Measurements from ENCODE around the gene BLMH. TPM values are rescaled to one million over a fixed set of nuclear protein-coding genes. Genes with fewer than 3 reads are reported as not detected.

The BLMH gene
- total RNA-seq, 2 experiments from 2014 or later, result 85.1 to 86.8 TPM

- Mint-ChIP-seq H3K27ac (no peak overlapping the region), H3K4me3 (no peak overlapping the region), H3K4me1 (no peaks in the 10 kb centered on the region), H3K36me3 (peaks cover 27% of the 10 kb centered on the region), H3K27me3 (no peaks in the 10 kb centered on the region), H3K9me3 (no peaks in the 10 kb centered on the region)
- DNase-seq, result no peak
Measured at GRCh38 chr17:30244853-30245385, 46.8 kb downstream of the BLMH start.

- no peak overlapping the region for H3K27ac Mint-ChIP-seq
- peaks cover 23% of the 10 kb centered on the region for H3K36me3 Mint-ChIP-seq
- H3K4me3 Mint-ChIP-seq, result no peak overlapping the region
Measured at GRCh38 chr17:30243568-30243967, 48.2 kb downstream of the BLMH start.

GRCh38 chr17:30243002-30243401, 48.7 kb downstream of the BLMH start:
- H3K4me3 Mint-ChIP-seq, result no peak overlapping the region
- no peaks in the 10 kb centered on the region for H3K9me3 Mint-ChIP-seq
- peaks cover 13% of the 10 kb centered on the region for H3K27me3 Mint-ChIP-seq
- DNase-seq, result no peak
- peaks cover 3% of the 10 kb centered on the region for H3K4me1 Mint-ChIP-seq
- no peak overlapping the region for H3K27ac Mint-ChIP-seq
- peaks cover 17% of the 10 kb centered on the region for H3K36me3 Mint-ChIP-seq

More at GRCh38 chr17:30243568-30243967, 48.2 kb downstream of the BLMH start:
- Mint-ChIP-seq H3K27me3 (peaks cover 7% of the 10 kb centered on the region), H3K4me1 (peaks cover 2% of the 10 kb centered on the region), H3K9me3 (no peaks in the 10 kb centered on the region)
- no peak for DNase-seq

GRCh38 chr17:30241051-30241450, 50.7 kb downstream of the BLMH start:
- H3K9me3 Mint-ChIP-seq, result no peaks in the 10 kb centered on the region
- peaks cover 10% of the 10 kb centered on the region for H3K4me1 Mint-ChIP-seq
- H3K36me3 Mint-ChIP-seq, result peaks cover 5% of the 10 kb centered on the region
- no peak overlapping the region for H3K4me3 Mint-ChIP-seq
- H3K27ac Mint-ChIP-seq, result no peak overlapping the region
- H3K27me3 Mint-ChIP-seq, result peaks cover 32% of the 10 kb centered on the region
- no peak for DNase-seq

- H3K4me1 Mint-ChIP-seq, result peaks cover 12% of the 10 kb centered on the region
- peaks cover 4% of the 10 kb centered on the region for H3K36me3 Mint-ChIP-seq
- no peak overlapping the region for H3K4me3 Mint-ChIP-seq
- H3K27ac Mint-ChIP-seq, result no peak overlapping the region
- no peak for DNase-seq
- no peaks in the 10 kb centered on the region for H3K9me3 Mint-ChIP-seq
- H3K27me3 Mint-ChIP-seq, result peaks cover 40% of the 10 kb centered on the region
Measured at GRCh38 chr17:30240177-30240576, 51.6 kb downstream of the BLMH start.

GRCh38 chr17:30239089-30239462, 52.7 kb downstream of the BLMH start:
- Mint-ChIP-seq H3K27ac (no peak overlapping the region), H3K4me1 (peaks cover 19% of the 10 kb centered on the region), H3K4me3 (no peak overlapping the region), H3K27me3 (peaks cover 51% of the 10 kb centered on the region), H3K36me3 (peaks cover 3% of the 10 kb centered on the region), H3K9me3 (no peaks in the 10 kb centered on the region)
- DNase-seq, result no peak

- H3K27ac Mint-ChIP-seq, result no peak overlapping the region
Measured at GRCh38 chr17:30238387-30239088, 53.2 kb downstream of the BLMH start.

GRCh38 chr17:30238003-30238344, 53.8 kb downstream of the BLMH start:
- Mint-ChIP-seq H3K9me3 (no peaks in the 10 kb centered on the region), H3K4me1 (peaks cover 19% of the 10 kb centered on the region), H3K27me3 (peaks cover 62% of the 10 kb centered on the region), H3K27ac (no peak overlapping the region), H3K4me3 (no peak overlapping the region), H3K36me3 (no peaks in the 10 kb centered on the region)
- no peak for DNase-seq

More at GRCh38 chr17:30238387-30239088, 53.2 kb downstream of the BLMH start:
- H3K9me3 Mint-ChIP-seq, result no peaks in the 10 kb centered on the region
- no peak for DNase-seq
- H3K27me3 Mint-ChIP-seq, result peaks cover 56% of the 10 kb centered on the region
- H3K4me1 Mint-ChIP-seq, result peaks cover 19% of the 10 kb centered on the region
- H3K36me3 Mint-ChIP-seq, result peaks cover 2% of the 10 kb centered on the region
- no peak overlapping the region for H3K4me3 Mint-ChIP-seq

- Mint-ChIP-seq H3K36me3 (no peaks in the 10 kb centered on the region), H3K27ac (no peak overlapping the region), H3K4me1 (peaks cover 19% of the 10 kb centered on the region), H3K9me3 (no peaks in the 10 kb centered on the region), H3K27me3 (peaks cover 67% of the 10 kb centered on the region), H3K4me3 (no peak overlapping the region)
- no peak for DNase-seq
Measured at GRCh38 chr17:30237296-30238002, 54.3 kb downstream of the BLMH start.

- no peaks in the 10 kb centered on the region for H3K36me3 Mint-ChIP-seq
- H3K27me3 Mint-ChIP-seq, result peaks cover 74% of the 10 kb centered on the region
- H3K27ac Mint-ChIP-seq, result no peak overlapping the region
- peaks cover 19% of the 10 kb centered on the region for H3K4me1 Mint-ChIP-seq
- no peak for DNase-seq
- H3K4me3 Mint-ChIP-seq, result peak overlapping the region; percentile 12
- H3K9me3 Mint-ChIP-seq, result no peaks in the 10 kb centered on the region
Measured at GRCh38 chr17:30236766-30237165, 55.0 kb downstream of the BLMH start.

GRCh38 chr17:30236297-30236624, 55.5 kb downstream of the BLMH start:
- peak overlapping the region; percentile 69 for H3K4me3 Mint-ChIP-seq
- no peaks in the 10 kb centered on the region for H3K36me3 Mint-ChIP-seq
- no peak overlapping the region for H3K27ac Mint-ChIP-seq
- H3K4me1 Mint-ChIP-seq, result peaks cover 19% of the 10 kb centered on the region
- no peaks in the 10 kb centered on the region for H3K9me3 Mint-ChIP-seq
- no peak for DNase-seq
- peaks cover 74% of the 10 kb centered on the region for H3K27me3 Mint-ChIP-seq

- Mint-ChIP-seq H3K4me1 (peaks cover 19% of the 10 kb centered on the region), H3K4me3 (peak within 1 kb of the TSS; percentile 69), H3K36me3 (no peaks in the 10 kb centered on the region), H3K27me3 (peaks cover 78% of the 10 kb centered on the region), H3K27ac (no peak within 1 kb of the TSS), H3K9me3 (no peaks in the 10 kb centered on the region)
- peak; percentile 10 for DNase-seq
Measured at GRCh38 chr17:30235386-30236296, 56.1 kb downstream of the BLMH start, which contains the start of gene SLC6A4. Gene SLC6A4, minus strand, starts transcription at chr17:30235697. Its CDS starts 13,739 bp downstream, at chr17:30221958.

GRCh38 chr17:30234964-30235363, 56.8 kb downstream of the BLMH start:
- Mint-ChIP-seq H3K27ac (no peak overlapping the region), H3K27me3 (peaks cover 83% of the 10 kb centered on the region), H3K4me1 (peaks cover 19% of the 10 kb centered on the region), H3K36me3 (no peaks in the 10 kb centered on the region), H3K9me3 (no peaks in the 10 kb centered on the region), H3K4me3 (peak overlapping the region; percentile 48)
- peak; percentile 14 for DNase-seq

GRCh38 chr17:30234296-30234695, 57.4 kb downstream of the BLMH start:
- no peak for DNase-seq
- Mint-ChIP-seq H3K27me3 (peaks cover 82% of the 10 kb centered on the region), H3K36me3 (no peaks in the 10 kb centered on the region), H3K4me1 (peaks cover 19% of the 10 kb centered on the region), H3K9me3 (no peaks in the 10 kb centered on the region), H3K27ac (no peak overlapping the region), H3K4me3 (no peak overlapping the region)
